Neutrophil (primary cell): Measurements from ENCODE around the gene AEBP1.

Experiments used
- H3K27ac ChIP-seq: fragments of 200-600 bp; sonication (generic); 2 replicates; pipeline ENCODE4 v1.5.1; 2016; ENCODE audit warnings: mild to moderate bottlenecking, moderate library complexity
- H3K27me3 ChIP-seq: fragments of 200-600 bp; sonication (generic); 2 replicates; pipeline ENCODE4 v1.6.0; 2016; ENCODE audit warnings: mild to moderate bottlenecking
- H3K36me3 ChIP-seq: fragments of 200-600 bp; sonication (generic); 2 replicates; pipeline ENCODE4 v1.5.1; 2017
- H3K4me1 ChIP-seq, 2 experiments: fragments of 200-600 bp in 1 of 2; sonication (generic) in 1 of 2; 1 replicate in 1 of 2; 2 replicates in 1 of 2; pipeline versions ENCODE4 v1.5.1 to v1.6.1; 2013 to 2016; ENCODE audit warnings: low read depth in 1 of 2, low read length in 1 of 2, mild to moderate bottlenecking in 1 of 2, moderate library complexity in 1 of 2; ENCODE audit not compliant: control insufficient read depth in 1 of 2, insufficient read depth in 1 of 2
- H3K4me3 ChIP-seq, 2 experiments: fragments of 200-600 bp in 1 of 2; sonication (generic) in 1 of 2; 1 replicate in 1 of 2; 2 replicates in 1 of 2; pipeline ENCODE4 v1.5.1; 2013 to 2016; ENCODE audit warnings: low read depth in 1 of 2, low read length in 1 of 2, mild to moderate bottlenecking in 1 of 2, moderate library complexity in 1 of 2
- H3K9me3 ChIP-seq: fragments of 200-600 bp; sonication (generic); 2 replicates; pipeline ENCODE4 v1.5.1; 2016
- CTCF ChIP-seq: fragments of 200-600 bp; sonication (generic); IDR thresholded peaks from 2 replicates; pipeline ENCODE4 v1.5.1; 2016; ENCODE audit warnings: antibody characterized with exemption

AEBP1 gene

DNA sequence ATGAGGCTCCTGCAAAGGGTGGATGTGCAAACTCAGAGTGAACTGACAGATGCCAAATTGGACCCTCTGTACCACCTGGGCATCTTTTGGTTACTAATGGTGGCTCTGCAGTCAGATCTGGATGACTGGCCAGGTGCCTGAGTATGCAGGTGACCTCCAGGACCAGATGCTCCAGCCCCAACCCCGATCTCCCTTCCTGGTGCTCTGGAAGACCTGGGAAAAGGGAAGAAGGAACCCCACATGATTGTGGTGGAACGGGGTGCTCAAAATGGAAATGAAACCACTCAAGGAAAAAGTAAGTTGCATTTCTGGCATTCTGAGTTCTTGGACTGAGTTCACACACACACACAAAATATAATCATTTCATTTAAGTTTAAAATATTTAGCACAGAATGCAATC lies 9.8 kb upstream of the AEBP1 start:
- TF ChIP-seq CTCF = no peak
- H3K4me1 ChIP-seq = no peaks in the 10 kb centered on the region
- peaks cover 4% of the 10 kb centered on the region for H3K27me3 ChIP-seq
- H3K27ac ChIP-seq = no peak overlapping the region
- no peaks in the 10 kb centered on the region for H3K36me3 ChIP-seq
- no peak overlapping the region for H3K4me3 ChIP-seq
- H3K9me3 ChIP-seq = no peaks in the 10 kb centered on the region

GRCh38 chr7:44094883-44095592 lies 9.1 kb upstream of the AEBP1 start:
- Histone ChIP-seq H3K9me3 (no peaks in the 10 kb centered on the region), H3K4me1 (no peaks in the 10 kb centered on the region), H3K36me3 (no peaks in the 10 kb centered on the region), H3K27ac (no peak overlapping the region), H3K27me3 (peaks cover 4% of the 10 kb centered on the region), H3K4me3 (no peak overlapping the region)
- TF ChIP-seq CTCF = no peak

DNA sequence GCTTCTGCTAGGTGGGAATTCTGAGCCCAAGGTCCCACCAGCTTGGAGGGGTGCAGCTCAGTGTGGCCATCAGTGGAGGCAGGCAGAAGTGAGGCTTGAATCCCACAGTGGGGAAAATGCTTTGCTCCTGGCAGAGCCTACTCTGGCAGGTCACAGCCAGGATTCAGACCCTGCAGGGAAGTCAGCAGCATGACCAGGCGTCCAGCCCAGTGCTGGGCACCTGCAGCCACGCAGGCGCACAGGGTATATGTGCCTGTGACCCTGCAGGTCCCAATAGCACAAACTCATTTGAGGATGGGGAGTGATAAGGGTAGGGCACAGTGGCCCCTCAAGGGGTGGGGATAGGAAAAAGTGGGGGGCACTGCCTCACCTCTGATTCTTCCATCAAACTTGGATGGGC lies 8.4 kb upstream of the AEBP1 start:
- peaks cover 1% of the 10 kb centered on the region for H3K27me3 ChIP-seq
- no peak for TF ChIP-seq CTCF
- H3K4me1 ChIP-seq = no peaks in the 10 kb centered on the region
- H3K36me3 ChIP-seq = no peaks in the 10 kb centered on the region
- H3K4me3 ChIP-seq = no peak overlapping the region
- H3K27ac ChIP-seq = no peak overlapping the region
- no peaks in the 10 kb centered on the region for H3K9me3 ChIP-seq

GRCh38 chr7:44096326-44096881 lies 7.7 kb upstream of the AEBP1 start:
- TF ChIP-seq CTCF = no peak
- Histone ChIP-seq H3K27ac (no peak overlapping the region), H3K4me1 (no peaks in the 10 kb centered on the region), H3K9me3 (no peaks in the 10 kb centered on the region), H3K27me3 (peaks cover under 1% of the 10 kb centered on the region), H3K4me3 (no peak overlapping the region), H3K36me3 (no peaks in the 10 kb centered on the region)

GRCh38 chr7:44097064-44097932 lies 6.8 kb upstream of the AEBP1 start:
- H3K36me3 ChIP-seq = no peaks in the 10 kb centered on the region
- peaks cover 10% of the 10 kb centered on the region for H3K27me3 ChIP-seq
- H3K27ac ChIP-seq = no peak overlapping the region
- no peaks in the 10 kb centered on the region for H3K4me1 ChIP-seq
- H3K9me3 ChIP-seq = no peaks in the 10 kb centered on the region
- no peak overlapping the region for H3K4me3 ChIP-seq
- TF ChIP-seq CTCF = no peak
